GM18498 (cell line): ENCODE measurements around the gene TNPO2.

Experiments used
- ATAC-seq: cut with Tn5 transposase; IDR thresholded peaks from one replicate; pipeline ENCODE4 v1.9.1; 2021; ENCODE audit warnings: mild to moderate bottlenecking, moderate library complexity; ENCODE audit not compliant: unreplicated experiment

TNPO2 gene

DNA sequence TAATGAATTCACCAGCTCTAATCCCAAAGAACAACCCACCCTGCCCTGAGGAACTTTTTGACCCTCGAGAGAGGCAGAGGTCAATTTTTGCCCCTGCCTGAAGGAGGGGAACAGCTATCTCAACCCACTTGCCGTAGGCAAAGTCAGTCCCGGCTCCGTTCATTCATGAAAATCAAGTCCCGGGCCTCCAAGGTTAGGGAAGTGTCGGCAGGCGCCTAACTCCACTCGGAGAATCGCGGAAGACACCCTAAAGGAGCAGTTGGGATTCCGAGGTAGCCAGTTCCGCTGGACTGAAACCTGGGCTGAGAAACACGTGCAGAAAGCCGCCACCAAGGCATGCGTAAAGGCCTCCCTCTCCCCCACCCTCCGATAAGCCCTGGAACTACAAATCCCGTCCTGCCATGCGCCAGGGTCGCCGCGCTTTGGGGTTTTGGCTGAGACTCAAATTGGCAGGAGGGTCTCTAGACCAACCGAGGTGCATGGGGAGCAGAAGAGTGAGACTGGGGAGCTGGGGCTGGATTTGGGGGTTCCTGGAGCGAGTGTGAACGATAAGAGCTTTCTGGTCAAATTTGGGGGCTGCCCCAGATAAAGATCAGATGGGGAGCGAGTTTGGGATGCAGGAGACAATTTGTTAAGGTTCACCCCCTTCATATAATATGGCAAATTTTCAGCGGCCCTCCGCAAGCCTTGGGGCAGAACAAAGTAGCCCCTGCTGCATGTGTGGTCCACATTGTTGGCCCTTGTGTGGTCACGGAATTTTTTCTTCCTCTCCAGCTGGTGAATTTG is at the start of gene TNPO2:
Gene TNPO2 (minus strand): TSS at position 292 of the 786 bp plus-strand sequence. CDS start 2,955 bp downstream, outside the sequence.
- no peak for ATAC-seq

DNA sequence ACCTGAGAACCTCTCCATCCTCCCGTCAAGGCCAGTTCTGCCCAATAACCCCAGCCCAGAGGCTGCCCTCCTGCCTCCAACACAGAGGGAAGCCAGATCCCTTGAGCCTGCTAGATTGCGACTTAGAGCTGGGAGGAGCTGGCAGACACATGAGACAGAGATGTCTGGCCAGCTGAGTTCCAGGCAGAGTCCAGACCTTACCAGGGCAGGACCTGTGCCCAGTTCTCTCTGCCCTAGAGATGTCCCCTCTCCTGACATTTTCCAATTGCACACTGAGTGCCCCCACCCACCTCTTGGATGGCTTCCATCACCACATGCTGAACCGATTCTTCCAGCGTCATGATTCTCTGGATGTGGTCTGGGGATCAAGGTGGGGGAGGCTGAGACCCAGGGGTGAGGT is 48.6 kb upstream of the TNPO2 start:
- ATAC-seq = no peak

DNA sequence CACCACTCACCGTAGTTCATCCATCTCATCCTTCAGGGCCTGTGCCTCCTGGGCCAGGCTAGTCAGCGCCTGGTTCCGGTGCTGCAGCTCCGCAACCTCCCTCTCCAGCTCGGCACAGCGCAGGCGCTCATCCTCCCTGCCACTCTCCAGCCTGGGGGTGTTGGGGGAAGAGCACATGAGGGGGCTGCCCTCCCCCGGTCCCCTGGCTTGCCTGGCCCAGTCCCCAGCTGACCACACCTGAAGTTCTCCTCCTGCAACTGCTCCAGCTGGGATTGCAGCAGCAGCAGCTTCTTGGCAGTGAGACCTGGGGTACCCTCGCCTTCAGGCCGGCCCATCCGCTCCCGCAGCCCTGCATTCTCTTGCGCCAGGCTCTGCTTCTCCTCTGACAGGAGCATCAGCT is 47.2 kb upstream of the TNPO2 start:
- ATAC-seq = no peak

DNA sequence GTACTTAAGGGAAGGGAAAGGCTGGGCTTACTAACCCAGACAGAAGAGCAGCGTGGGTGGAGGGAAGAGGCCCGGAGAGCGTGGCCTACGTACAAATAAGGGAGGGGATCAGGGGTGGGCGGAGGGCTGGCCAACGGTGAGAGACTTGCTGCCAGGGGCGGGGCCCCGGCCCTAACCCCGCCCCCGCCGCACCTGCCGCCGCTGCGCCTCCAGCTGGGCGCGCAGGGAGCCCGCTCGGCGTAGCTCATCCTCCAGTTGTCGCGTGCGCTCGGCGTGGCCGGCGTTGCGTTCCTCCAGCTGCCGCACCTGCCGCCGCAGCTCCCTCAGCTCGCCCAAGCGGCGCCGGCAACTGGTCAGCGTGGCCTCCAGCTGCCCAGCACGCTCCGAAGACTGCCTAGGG is 46.0 kb upstream of the TNPO2 start:
- ATAC-seq = no peak

DNA sequence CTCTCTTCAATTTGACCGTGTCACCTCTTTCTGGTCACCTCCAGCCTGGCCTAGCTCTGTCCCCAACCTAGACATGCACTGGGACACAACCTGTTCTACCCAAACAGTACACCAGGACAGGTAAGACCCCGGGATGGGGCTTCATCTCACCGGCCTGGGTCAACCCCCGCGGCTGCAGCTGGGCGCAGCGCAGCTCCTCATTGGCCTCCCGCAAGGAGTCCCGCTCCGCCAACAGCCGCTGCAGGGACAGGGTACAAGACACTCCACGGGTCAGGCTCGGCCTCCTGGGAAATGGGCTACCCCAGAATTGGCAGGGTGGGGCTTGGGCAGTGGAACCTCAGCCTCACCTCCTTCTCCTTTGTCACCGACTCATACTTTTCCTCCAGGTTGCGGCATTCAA is 43.9 kb upstream of the TNPO2 start:
- no peak for ATAC-seq

DNA sequence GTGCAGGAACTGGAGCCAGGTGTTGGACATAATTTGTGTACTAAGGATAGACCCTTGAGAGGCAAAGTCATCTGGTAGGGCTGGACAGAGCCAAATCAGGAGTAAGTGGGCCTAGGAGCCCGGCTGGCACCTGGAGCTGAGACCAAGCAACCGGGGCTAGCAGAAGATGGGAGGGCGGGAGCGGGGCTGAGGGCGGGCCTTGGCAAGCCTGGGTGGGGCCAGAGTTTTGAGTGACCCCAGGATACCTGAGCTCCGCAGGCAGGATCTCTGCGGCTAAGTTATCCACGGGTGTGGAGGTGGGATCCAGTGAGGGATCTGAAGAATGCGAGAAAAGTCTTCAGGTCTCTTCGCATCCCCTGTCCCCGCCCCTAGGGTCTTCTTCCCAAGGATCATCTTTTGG is 43.4 kb upstream of the TNPO2 start:
- ATAC-seq = no peak

DNA sequence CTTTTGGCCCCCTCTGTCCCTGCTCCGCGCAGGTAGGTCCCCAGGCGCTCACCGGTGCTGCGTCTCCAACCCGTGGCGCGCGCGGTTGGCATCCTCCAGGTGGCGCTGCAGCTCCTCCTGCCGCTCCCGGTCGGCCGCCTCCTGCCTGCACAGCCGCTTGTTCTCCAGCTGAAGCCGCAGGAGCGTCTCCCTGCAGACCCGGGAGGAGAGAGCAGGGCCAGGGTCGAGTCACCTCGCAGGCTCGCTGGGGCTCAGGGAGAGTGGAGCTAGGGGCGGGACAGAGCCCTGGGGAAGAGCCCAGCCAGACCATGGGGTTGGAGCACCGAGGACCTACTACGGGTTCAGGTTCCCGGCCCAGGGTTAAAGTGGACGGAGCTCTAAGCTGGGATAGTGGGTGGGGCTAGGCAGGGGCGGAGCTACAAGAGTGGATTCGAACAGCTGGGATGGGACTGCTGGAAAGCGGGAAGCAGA is 42.4 kb upstream of the TNPO2 start:
- ATAC-seq = peak; percentile 53

DNA sequence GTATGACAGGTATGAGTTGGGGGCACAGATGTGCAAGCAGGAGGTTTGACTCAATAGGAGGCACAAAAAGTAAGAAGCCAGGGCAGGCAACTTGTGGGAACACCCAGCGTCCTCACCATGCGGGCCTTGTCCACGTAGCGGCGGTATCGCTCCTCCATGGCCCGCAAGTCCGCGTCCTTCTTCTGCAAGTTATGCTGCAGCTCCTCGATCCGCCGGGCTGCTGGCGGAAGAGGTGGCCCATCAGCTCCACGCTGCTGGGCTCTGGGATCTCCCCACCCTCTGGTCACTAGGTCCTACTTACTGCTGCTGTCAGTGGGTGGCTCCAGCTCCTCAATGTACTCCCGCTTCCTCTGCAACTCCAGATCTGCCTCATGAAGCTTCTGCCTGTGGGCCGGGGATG is 41.0 kb upstream of the TNPO2 start:
- ATAC-seq = no peak

DNA sequence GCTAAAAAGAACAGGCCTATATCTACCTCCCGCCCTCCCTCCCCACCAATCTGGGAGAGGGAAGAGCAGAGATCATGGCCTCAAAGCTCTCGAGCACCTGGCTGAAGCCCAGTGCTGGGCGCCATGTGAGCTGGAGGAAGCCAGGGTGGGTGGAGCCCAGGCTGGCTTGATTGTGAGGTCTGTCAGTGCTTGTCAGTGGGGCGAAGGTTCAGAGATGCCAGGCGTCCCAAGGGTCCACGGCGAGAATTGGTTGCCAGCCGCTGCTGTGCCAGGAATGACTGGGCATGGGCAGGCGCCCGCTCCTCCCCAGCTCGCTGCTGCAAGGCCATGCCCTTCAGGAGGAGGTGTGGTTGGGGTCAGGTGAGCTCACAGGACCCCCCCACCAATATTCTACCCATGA is 39.4 kb upstream of the TNPO2 start:
- ATAC-seq = no peak

DNA sequence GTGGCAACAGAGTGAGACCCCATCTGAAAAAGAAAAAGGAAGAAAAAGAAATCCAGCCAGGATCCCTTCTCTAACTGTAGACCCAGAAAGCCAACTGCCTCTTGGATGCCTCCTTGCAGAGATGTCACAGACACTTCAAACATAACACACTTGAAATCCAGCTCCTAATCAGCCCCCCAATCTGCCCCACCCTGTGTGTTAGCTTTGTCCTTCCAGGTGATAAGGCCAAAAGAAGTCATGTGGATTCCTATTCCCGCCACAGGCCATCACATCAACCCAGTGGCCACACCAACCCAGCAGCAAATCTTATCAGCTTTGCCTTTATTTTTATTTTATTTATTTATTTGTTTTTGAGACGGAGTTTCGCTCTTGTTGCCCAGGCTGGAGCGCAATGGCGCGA is 36.0 kb upstream of the TNPO2 start:
- no peak for ATAC-seq

DNA sequence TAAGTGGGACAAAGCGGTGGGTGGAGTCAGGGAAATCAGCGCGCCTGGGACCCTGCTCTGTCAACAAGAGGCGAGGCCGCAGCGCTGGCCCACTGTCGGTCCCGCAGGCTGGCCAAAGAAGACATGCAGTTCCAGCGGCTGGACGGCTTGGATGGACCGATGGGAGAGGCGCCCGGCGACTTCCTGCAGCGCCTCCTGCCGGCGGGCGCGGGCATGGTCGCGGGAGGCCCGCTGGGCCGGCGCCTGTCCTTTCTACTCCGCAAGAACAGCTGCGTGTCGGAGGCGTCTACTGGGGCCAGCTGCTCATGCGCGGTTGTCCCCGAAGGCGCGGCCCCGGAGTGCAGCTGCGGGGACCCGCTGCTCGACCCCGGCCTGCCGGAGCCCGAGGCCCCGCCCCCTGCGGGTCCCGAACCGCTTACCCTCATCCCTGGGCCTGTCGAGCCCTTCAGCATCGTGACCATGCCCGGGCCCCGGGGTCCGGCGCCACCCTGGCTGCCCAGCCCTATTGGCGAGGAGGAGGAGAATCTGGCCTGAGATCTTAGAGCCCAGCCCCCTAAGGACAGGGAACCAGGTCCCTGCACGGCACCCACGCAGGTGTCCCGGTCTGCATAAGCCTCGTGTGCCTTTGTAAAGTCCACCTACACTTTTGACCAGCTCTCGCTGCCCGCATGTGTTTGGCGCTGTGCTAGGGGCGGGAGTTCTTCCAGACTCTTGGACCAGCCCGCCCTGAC is 34.0 kb upstream of the TNPO2 start:
- ATAC-seq = no peak

DNA sequence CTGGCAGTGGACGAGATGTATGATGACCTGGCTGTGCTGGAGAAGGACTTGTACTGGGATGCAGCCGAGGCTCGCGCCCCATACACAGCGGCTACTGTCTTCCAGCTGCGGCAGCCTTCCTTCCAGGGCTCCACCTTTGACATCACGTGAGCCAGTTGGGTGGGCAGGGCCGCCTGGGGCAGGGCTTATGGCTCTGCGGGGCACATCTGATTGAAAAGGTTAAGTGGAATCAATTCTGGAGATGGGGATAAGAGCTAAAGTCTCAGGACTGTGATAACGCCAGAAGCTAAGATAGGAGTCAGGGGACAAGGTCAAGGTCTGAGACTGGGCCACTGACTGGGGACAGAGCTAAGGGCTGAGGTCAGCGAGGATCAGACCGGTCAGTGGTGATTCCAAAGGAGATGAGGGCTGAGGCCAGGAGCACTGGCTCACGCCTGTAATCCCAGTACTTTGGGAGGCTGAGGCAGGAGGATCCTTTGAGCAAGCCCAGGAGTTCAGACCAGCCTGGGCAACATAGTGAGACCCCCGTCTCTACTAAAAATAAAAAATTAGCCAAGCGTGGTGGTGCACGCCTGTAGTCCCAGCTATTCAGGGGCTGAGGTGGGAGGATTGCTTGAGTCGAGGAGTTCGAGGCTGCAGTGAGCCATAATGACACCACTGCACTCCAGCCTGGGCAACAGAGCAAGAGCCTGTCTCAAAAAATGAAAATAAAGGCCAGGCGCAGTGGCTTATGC is 32.6 kb upstream of the TNPO2 start:
- ATAC-seq = no peak

DNA sequence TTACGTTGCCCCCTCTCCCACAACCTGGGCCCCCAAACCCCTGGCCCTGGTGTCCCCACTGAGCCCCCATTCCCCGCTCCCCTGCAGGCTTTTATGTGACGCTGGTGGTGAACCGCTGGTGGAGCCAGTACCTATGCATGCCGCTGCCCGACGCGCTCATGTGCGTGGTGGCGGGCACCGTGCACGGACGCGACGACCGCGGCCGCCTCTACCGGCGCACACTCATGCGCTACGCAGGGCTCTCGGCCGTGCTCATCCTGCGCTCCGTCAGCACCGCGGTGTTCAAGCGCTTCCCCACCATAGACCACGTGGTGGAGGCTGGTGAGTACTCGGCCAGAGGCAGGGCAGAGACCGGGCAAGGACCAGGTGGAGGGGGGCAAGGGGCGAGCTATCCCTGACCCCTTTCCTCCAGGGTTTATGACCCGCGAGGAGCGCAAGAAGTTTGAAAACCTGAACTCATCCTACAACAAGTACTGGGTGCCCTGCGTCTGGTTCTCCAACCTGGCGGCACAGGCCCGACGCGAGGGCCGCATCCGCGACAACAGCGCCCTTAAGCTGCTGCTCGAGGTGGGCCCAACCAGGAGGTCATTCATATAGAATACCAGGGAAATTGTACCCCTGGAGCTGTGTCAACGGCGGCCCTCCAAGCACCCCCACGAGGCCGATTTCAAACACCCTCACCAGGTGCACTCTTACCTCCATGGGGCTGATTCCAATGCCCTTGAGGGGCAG is 30.9 kb upstream of the TNPO2 start:
- no peak for ATAC-seq

DNA sequence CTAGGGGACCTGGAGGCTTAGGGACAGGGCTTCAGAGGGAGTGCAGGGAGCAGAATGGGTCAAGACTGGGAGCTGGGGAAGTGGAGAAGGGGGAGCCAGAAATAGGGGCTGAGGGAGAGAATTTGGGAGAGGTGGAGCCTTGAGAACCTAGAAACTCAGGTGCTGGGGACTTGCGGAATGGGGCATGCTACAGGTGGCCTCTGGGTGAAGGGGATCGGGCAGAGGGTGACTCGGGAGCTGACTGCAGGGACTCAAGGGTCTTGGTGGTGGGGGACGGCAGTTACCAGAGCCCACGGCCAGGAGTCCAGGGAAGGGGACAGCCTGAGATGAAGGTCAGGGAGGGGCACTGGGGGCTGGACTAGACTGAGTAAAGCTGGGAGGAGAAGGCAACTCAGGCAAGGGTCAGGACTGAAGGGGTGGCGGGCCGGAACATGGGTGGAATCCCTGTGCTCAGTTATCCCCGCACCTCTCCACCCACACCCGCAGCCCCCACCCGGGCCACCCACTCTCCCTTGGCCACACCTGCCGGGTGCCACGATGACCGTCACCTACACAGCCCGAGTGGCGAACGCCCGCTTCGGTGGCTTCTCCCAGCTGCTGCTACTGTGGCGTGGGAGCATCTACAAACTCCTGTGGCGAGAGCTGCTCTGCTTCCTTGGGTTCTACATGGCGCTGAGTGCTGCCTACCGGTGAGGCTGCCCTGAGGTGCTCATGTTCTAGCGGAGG is 28.5 kb upstream of the TNPO2 start:
- no peak for ATAC-seq

DNA sequence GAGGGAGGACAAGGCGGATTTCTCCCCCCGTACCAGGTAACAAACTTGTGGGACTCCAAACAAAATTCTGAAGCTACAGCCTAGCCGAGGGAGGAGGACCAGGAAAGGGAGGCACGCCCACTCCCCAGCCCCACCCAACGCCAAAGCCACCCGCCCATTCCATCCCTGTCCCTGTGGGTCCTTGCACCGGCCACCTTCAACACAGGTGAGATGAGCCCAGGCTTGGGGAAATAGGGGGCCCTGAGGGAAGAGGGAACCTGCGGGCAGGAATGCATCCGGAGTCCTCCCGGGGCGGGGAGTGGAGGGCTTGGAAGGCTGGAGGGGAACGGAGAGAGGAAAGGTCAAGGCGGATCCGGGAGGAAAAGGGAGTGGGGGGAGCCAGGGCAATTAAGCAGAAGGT is 27.9 kb upstream of the TNPO2 start, which contains the start of gene BEST2:
Gene BEST2 (plus strand): TSS at position 157 of the 400 bp plus-strand sequence. CDS start 802 bp downstream, outside the sequence.
- no peak for ATAC-seq

DNA sequence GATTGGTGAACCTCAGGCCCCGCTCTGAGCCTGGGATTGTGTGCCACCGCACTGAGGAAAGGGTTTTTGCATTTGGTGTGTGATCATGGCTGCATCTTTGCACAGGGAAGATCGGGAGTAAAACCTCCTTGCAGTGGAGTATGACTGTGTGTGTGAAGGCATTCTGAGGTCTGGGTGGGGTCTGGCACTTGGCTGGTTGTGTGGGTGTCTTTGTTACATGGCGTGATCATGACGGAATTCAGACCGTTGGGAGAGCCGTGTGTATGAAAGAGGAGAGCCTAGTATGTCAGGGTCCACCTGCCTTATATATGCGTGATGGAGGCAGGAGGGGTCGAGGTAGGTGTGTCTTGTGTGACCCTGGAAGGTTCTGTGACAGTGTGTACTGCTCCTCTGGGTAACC is 27.1 kb upstream of the TNPO2 start:
- no peak for ATAC-seq

DNA sequence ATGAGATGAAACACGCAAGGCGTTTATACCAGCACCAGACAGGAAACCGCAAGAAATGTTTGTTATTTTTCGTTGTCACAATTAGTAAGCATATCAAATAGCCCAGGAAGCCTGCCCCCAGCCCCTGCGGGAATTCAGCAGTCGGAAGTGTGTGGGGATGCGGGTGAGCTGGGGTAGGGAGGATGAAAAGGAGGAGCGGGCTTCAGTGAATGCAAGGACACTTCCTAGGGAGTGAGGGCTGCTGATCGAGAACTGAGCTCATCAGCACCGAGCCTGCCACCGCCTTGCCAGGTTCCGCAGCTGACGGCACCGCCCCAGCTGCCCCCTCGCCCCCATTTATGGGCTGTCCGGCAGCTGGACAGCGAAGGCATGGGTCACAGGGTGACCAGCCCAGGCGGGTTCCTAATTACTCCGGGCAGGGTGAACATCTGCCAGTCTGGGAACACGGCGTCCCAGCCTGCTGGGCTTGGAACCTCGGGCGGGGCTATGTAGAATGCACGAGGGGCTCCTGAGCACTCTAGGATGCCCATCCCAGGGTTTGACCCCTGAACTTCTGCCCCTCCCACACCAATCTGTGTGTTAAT is 26.3 kb upstream of the TNPO2 start:
- ATAC-seq = no peak

DNA sequence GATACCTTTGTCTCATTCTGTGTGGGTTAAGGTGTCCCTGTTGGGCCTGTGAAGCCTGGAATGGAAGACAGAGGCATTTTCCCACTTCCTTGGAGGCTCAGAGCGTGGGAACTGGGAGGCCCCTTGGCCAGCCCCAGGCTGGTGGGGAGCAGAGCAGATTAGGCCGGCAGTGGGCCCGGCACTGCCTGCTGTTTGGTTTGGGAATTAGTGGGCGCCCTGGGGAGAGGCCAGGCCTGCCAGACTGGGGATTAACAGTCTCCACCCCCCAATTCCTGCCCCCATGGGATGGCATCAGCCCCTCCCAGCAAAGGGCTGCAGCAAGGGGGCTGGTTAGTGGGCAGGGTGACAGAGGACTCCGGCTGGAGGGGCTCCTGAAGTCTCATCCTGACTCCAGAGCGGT is 24.8 kb upstream of the TNPO2 start:
- no peak for ATAC-seq

DNA sequence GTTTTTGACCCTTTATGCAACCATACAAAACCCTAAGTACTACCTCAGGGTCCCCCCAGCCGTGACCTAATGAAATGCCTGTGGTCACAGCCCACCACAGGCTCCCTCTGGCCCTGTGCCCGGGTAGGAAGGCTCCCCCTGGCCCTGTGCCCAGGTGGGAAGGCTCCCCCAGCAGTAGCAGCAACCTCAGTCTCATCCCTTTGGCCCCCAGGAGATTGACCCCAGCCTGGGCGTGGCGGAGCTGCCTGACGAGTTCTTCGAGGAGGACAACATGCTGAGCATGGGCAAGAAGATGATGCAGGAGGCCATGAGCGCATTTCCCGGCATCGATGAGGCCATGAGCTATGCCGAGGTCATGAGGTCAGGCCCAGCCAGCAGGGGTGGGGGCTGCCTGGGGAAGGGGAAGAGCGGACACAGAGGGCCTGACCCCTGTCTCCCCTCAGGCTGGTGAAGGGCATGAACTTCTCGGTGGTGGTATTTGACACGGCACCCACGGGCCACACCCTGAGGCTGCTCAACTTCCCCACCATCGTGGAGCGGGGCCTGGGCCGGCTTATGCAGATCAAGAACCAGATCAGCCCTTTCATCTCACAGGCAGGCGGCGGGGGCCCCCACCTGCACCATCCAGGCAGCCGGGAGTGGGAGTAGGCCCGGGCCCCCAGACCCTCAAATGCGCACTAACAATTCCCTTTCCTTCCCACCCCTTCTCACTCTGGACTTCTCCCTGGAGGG is 21.6 kb upstream of the TNPO2 start:
- no peak for ATAC-seq
